WTC11 (cell line): ENCODE results near the gene CYB5B. TPM values are rescaled to one million over a fixed set of nuclear protein-coding genes. Genes with fewer than 3 reads are reported as not detected.

Experiments
- ATAC-seq: fragments of 200-7000 bp; cut with Tn5 transposase; 2 replicates; pipeline ENCODE4 v1.10.0; 2021; ENCODE audit warnings: mild to moderate bottlenecking, moderate library complexity
- CTCF ChIA-PET: fragments of 300-600 bp; sonication (Branson Sonifier 250); formaldehyde crosslinking; loops from one replicate; lab custom pipeline; 2021; ENCODE audit warnings: antibody characterized with exemption; lab: Charles Lee
- POLR2A ChIA-PET: fragments of 350-600 bp; sonication (Branson Sonifier 250); formaldehyde crosslinking; loops from one replicate; lab custom pipeline; 2021; ENCODE audit warnings: antibody characterized with exemption; lab: Charles Lee
- DNase-seq: peaks from one replicate; pipeline ENCODE4 v3.0.0; 2021; ENCODE audit warnings: low spot score
- H3K27ac Mint-ChIP-seq: 2 replicates; pipeline ENCODE4 v1.8.0; 2021; ENCODE audit warnings: mixed read lengths
- H3K27me3 Mint-ChIP-seq: 2 replicates; pipeline ENCODE4 v1.8.0; 2021; ENCODE audit warnings: low read depth, mild to moderate bottlenecking, moderate library complexity, mixed read lengths
- H3K36me3 Mint-ChIP-seq: 2 replicates; pipeline ENCODE4 v1.8.0; 2021; ENCODE audit warnings: mixed read lengths
- H3K4me1 Mint-ChIP-seq: 2 replicates; pipeline ENCODE4 v1.8.0; 2022; ENCODE audit warnings: mixed read lengths
- H3K4me3 Mint-ChIP-seq: 2 replicates; pipeline ENCODE4 v1.8.0; 2021; ENCODE audit warnings: mild to moderate bottlenecking, moderate library complexity, mixed read lengths
- H3K9me3 Mint-ChIP-seq: 2 replicates; pipeline ENCODE4 v1.8.0; 2021; ENCODE audit warnings: mixed read lengths
- CREB1 ChIP-seq: sonication (generic); formaldehyde crosslinking; IDR thresholded peaks from 2 replicates; pipeline ENCODE4 v1.8.0; 2023; ENCODE audit warnings: mild to moderate bottlenecking, missing genetic modification reagents
- ESRRA ChIP-seq: sonication (generic); formaldehyde crosslinking; IDR thresholded peaks from 2 replicates; pipeline ENCODE4 v1.8.1; 2022; ENCODE audit warnings: mild to moderate bottlenecking, missing genetic modification reagents, borderline replicate concordance
- FOXJ3 ChIP-seq: sonication (generic); formaldehyde crosslinking; IDR thresholded peaks from 2 replicates; pipeline ENCODE4 v1.9.0; 2021; ENCODE audit warnings: missing genetic modification reagents, mild to moderate bottlenecking, borderline replicate concordance
- JUN ChIP-seq: sonication (generic); formaldehyde crosslinking; IDR thresholded peaks from 2 replicates; pipeline ENCODE4 v1.8.0; 2023; ENCODE audit warnings: mild to moderate bottlenecking, missing genetic modification reagents
- MXD4 ChIP-seq: fragments of 250-450 bp; sonication (Bioruptor Pico); IDR thresholded peaks from 2 replicates; pipeline ENCODE4 v1.8.0; 2021; ENCODE audit warnings: mild to moderate bottlenecking, moderate library complexity, borderline replicate concordance
- NFYB ChIP-seq: sonication (generic); formaldehyde crosslinking; conservative IDR thresholded peaks from 2 replicates; pipeline ENCODE4 v1.8.0; 2022; ENCODE audit warnings: low read depth, missing genetic modification reagents
- OVOL2 ChIP-seq: fragments of 250-450 bp; sonication (Bioruptor Pico); IDR thresholded peaks from 2 replicates; pipeline ENCODE4 v1.9.0; 2021; ENCODE audit warnings: mild to moderate bottlenecking, borderline replicate concordance
- PRRX2 ChIP-seq: fragments of 250-450 bp; sonication (Bioruptor Pico); IDR thresholded peaks from 2 replicates; pipeline ENCODE4 v1.8.0; 2021; ENCODE audit warnings: mild to moderate bottlenecking
- SMAD3 ChIP-seq: sonication (generic); formaldehyde crosslinking; IDR thresholded peaks from 2 replicates; pipeline ENCODE4 v1.8.0; 2022; ENCODE audit warnings: missing genetic modification reagents, mild to moderate bottlenecking, borderline replicate concordance
- SMAD4 ChIP-seq: sonication (generic); formaldehyde crosslinking; IDR thresholded peaks from 2 replicates; pipeline ENCODE4 v1.8.0; 2022; ENCODE audit warnings: mild to moderate bottlenecking, missing genetic modification reagents
- TCF7 ChIP-seq: sonication (generic); formaldehyde crosslinking; IDR thresholded peaks from 2 replicates; pipeline ENCODE4 v1.8.0; 2022; ENCODE audit warnings: mild to moderate bottlenecking, low read depth, missing genetic modification reagents, moderate library complexity
- TEAD1 ChIP-seq: sonication (generic); formaldehyde crosslinking; IDR thresholded peaks from 2 replicates; pipeline ENCODE4 v1.8.0; 2022; ENCODE audit warnings: mild to moderate bottlenecking, missing genetic modification reagents
- TP53 ChIP-seq: sonication (generic); formaldehyde crosslinking; IDR thresholded peaks from 2 replicates; pipeline ENCODE4 v1.8.1; 2023; ENCODE audit warnings: mild to moderate bottlenecking, missing genetic modification reagents
- ZNF219 ChIP-seq: sonication (generic); formaldehyde crosslinking; IDR thresholded peaks from 2 replicates; pipeline ENCODE4 v1.8.0; 2023; ENCODE audit warnings: missing genetic modification reagents, mild to moderate bottlenecking, borderline replicate concordance
- ZNF263 ChIP-seq: sonication (generic); formaldehyde crosslinking; IDR thresholded peaks from 2 replicates; pipeline ENCODE4 v1.8.1; 2022; ENCODE audit warnings: low read depth, mild to moderate bottlenecking, moderate library complexity, missing genetic modification reagents
- total RNA-seq: library from RNA; stranded (reverse); gene quantifications from 3 replicates; pipeline ENCODE4 v1.2.3, GENCODE V29; 2021
- TF ChIP-seq, protein P1 (sequence below): sonication (generic); formaldehyde crosslinking; IDR thresholded peaks from 2 replicates; pipeline ENCODE4 v1.8.0; 2022; ENCODE audit warnings: mild to moderate bottlenecking, missing genetic modification reagents
- TF ChIP-seq, protein P2 (sequence below): sonication (generic); formaldehyde crosslinking; IDR thresholded peaks from 2 replicates; pipeline ENCODE4 v1.8.1; 2023; ENCODE audit warnings: mild to moderate bottlenecking, missing genetic modification reagents, borderline replicate concordance

The CYB5B gene
- total RNA-seq, 1 experiment from 2014 or later: 109 TPM

DNA sequence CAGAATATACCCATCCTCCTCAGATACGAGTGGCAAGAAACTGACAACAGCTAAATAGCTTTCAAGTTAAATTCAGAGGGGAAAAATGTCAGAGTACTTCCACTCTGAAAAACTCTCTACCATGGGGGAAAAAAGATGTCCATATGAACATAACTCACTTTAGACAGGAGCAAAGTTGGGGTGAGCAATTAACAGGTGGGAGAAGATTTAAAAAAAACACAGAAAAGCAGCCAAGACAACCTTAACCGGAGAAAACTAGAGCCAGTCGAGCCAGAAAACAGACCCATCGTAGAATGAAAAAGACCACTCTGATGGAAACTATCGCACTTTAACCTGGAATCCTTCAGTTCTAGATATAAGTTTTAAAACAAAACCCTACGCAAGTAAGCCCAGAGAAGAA, 39.4 kb upstream of the CYB5B start (continued):
- TF ChIP-seq NFYB (CRISPR knock-in tag): no peak
- no peak for TF ChIP-seq ZNF219 (CRISPR knock-in tag)

DNA sequence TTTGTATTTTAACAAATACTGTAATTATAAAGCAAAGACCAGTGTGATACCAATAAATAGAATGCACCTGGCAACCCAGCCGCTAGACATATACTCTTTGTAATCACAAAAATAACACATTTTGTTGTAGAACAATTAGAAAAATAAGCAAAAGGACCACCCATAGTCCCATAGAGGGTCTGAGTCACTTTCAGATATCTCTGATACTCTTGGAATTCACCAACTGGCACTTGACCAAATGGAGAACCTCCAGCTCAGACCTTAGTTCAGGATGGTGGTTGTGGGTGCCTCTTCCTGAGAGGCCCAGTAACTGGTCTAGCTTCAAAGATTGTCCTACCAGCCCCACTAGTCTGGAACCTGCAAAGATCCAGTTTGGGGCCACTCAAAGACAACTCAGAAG, 37.8 kb upstream of the CYB5B start:
- ATAC-seq: no peak
- CTCF ChIA-PET: interaction anchor here (0.6 to 3.5 kb wide), 3 partner anchors 9 to 323 kb away, joined by 3 to 20 read pairs (median 4); no protein-coding TSS in a partner anchor
- Mint-ChIP-seq H3K9me3 (no peaks in the 10 kb centered on the region), H3K36me3 (peaks cover 23% of the 10 kb centered on the region), H3K4me3 (peak overlapping the region; percentile 85), H3K27me3 (no peaks in the 10 kb centered on the region), H3K4me1 (peaks cover 3% of the 10 kb centered on the region), H3K27ac (no peak overlapping the region)
- POLR2A ChIA-PET: no interaction called here
- no peak for DNase-seq
- no peak for TF ChIP-seq TEAD1
- TF ChIP-seq, protein P1, sequence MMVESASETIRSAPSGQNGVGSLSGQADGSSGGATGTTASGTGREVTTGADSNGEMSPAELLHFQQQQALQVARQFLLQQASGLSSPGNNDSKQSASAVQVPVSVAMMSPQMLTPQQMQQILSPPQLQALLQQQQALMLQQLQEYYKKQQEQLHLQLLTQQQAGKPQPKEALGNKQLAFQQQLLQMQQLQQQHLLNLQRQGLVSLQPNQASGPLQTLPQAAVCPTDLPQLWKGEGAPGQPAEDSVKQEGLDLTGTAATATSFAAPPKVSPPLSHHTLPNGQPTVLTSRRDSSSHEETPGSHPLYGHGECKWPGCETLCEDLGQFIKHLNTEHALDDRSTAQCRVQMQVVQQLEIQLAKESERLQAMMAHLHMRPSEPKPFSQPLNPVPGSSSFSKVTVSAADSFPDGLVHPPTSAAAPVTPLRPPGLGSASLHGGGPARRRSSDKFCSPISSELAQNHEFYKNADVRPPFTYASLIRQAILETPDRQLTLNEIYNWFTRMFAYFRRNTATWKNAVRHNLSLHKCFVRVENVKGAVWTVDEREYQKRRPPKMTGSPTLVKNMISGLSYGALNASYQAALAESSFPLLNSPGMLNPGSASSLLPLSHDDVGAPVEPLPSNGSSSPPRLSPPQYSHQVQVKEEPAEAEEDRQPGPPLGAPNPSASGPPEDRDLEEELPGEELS (CRISPR knock-in tag): no peak
- no peak for TF ChIP-seq SMAD3
- TF ChIP-seq MXD4 (CRISPR knock-in tag): no peak
- no peak for TF ChIP-seq ZNF219 (CRISPR knock-in tag)
- TF ChIP-seq TP53 (CRISPR knock-in tag): no peak
- TF ChIP-seq JUN (CRISPR knock-in tag): no peak
- TF ChIP-seq, protein P2, sequence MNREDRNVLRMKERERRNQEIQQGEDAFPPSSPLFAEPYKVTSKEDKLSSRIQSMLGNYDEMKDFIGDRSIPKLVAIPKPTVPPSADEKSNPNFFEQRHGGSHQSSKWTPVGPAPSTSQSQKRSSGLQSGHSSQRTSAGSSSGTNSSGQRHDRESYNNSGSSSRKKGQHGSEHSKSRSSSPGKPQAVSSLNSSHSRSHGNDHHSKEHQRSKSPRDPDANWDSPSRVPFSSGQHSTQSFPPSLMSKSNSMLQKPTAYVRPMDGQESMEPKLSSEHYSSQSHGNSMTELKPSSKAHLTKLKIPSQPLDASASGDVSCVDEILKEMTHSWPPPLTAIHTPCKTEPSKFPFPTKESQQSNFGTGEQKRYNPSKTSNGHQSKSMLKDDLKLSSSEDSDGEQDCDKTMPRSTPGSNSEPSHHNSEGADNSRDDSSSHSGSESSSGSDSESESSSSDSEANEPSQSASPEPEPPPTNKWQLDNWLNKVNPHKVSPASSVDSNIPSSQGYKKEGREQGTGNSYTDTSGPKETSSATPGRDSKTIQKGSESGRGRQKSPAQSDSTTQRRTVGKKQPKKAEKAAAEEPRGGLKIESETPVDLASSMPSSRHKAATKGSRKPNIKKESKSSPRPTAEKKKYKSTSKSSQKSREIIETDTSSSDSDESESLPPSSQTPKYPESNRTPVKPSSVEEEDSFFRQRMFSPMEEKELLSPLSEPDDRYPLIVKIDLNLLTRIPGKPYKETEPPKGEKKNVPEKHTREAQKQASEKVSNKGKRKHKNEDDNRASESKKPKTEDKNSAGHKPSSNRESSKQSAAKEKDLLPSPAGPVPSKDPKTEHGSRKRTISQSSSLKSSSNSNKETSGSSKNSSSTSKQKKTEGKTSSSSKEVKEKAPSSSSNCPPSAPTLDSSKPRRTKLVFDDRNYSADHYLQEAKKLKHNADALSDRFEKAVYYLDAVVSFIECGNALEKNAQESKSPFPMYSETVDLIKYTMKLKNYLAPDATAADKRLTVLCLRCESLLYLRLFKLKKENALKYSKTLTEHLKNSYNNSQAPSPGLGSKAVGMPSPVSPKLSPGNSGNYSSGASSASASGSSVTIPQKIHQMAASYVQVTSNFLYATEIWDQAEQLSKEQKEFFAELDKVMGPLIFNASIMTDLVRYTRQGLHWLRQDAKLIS: no peak
- no peak for TF ChIP-seq ZNF263 (CRISPR knock-in tag)
- TF ChIP-seq TCF7: no peak
- TF ChIP-seq OVOL2 (CRISPR knock-in tag): no peak
- TF ChIP-seq PRRX2 (CRISPR knock-in tag): no peak
- TF ChIP-seq CREB1 (CRISPR knock-in tag): no peak
- TF ChIP-seq SMAD4 (CRISPR knock-in tag): no peak
- no peak for TF ChIP-seq FOXJ3 (CRISPR knock-in tag)

DNA sequence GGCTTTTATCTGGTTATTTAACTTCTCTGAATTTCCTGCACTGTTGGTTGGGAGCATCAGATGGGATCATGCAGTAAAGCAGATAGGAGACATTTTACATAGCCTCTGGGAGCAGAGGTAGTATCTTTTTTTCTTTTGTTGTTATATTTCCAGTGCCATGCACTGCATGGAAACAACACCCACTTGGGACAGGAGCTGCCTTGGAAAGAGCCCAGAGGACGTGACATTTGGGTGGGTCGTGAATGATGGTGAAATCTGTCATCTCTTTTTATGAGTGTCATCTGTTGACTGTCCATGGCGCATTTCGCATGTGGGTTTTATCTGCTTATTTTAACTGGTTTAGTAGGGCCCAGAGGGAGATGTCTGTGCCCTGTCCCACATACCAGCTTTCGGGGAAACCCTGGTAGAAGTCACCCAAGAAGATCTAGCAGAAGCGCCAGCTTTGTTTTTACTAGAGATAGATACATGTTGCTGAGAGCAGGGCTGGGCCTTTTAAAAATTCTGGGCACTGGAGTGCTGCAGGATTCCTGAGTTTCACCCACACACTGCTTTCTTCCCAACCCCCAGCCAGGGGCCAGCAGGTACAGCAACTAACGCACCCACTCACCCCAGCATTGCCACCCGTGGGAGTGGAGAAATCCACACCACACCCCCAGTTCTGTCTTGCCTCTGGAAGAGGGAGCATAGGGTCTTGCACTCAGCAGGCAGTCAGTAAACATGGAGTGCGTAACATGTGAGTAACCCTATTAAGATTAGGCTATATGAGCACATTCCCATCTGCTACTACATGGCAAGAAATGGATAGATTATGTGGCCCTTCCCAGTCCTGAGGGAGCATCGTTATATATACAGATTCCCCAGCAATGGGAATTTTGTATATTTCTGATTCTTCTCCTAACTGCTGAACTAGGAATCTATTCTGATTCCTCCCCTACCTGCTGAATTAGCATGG, 30.2 kb upstream of the CYB5B start:
- ATAC-seq: no peak
- no peaks in the 10 kb centered on the region for H3K9me3 Mint-ChIP-seq
- H3K4me1 Mint-ChIP-seq: peaks cover 12% of the 10 kb centered on the region
- ChIA-PET CTCF (interaction anchor here (1.2 to 2.5 kb wide), 2 partner anchors 143 to 360 kb away, joined by 3 to 23 read pairs; partner anchors contain the start of gene NOB1), POLR2A (no interaction called here)
- no peak overlapping the region for H3K4me3 Mint-ChIP-seq
- DNase-seq: no peak
- TF ChIP-seq ESRRA (CRISPR knock-in tag) (no peak), FOXJ3 (CRISPR knock-in tag) (no peak)
- 0 out of 2 replicates have a peak, but pooled peaks cover 3% of the 10 kb centered on the region for H3K27me3 Mint-ChIP-seq
- H3K36me3 Mint-ChIP-seq: no peaks in the 10 kb centered on the region
- no peak overlapping the region for H3K27ac Mint-ChIP-seq
